GM19193 (cell line): ENCODE measurements around the gene NPLOC4.

Source experiments
- POLR2A ChIP-seq: IDR thresholded peaks from 4 replicates; pipeline ENCODE4 v1.6.1; 2011; ENCODE audit not compliant: insufficient read depth, insufficient read length; ENCODE audit errors: extremely low read depth

NPLOC4 gene

GRCh38 chr17:81519284-81520020 lies 117.5 kb downstream of the NPLOC4 start:
- TF ChIP-seq POLR2A, result no peak

DNA sequence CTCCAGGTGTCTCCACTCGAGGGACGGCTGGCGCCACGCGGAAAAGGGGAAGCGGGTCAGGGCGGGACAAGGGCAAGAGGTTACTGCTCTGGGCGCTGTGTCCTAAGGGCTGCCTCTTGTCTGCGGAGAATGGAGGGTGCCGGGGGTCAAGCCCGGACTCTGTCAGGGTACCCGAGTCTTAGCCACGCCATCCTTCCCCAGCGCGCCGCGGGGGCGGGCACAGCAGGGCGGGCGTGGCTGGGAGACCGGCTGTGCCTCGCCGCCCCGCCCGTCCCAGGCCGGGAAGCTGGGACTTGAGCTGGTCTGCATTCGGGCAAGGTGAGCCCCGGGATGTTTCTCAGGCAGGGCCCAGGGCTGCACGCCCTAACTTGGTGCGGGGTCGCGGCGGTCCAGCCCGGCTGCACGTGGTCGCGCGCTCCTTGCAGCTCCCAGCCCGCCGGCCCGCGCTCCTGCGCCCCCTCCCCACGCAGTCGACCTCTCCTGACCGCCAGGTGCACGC lies 118.1 kb downstream of the NPLOC4 start:
- TF ChIP-seq POLR2A, result peak; percentile 37

- no peak for TF ChIP-seq POLR2A
Measured at GRCh38 chr17:81518113-81518784, 118.7 kb downstream of the NPLOC4 start.

DNA sequence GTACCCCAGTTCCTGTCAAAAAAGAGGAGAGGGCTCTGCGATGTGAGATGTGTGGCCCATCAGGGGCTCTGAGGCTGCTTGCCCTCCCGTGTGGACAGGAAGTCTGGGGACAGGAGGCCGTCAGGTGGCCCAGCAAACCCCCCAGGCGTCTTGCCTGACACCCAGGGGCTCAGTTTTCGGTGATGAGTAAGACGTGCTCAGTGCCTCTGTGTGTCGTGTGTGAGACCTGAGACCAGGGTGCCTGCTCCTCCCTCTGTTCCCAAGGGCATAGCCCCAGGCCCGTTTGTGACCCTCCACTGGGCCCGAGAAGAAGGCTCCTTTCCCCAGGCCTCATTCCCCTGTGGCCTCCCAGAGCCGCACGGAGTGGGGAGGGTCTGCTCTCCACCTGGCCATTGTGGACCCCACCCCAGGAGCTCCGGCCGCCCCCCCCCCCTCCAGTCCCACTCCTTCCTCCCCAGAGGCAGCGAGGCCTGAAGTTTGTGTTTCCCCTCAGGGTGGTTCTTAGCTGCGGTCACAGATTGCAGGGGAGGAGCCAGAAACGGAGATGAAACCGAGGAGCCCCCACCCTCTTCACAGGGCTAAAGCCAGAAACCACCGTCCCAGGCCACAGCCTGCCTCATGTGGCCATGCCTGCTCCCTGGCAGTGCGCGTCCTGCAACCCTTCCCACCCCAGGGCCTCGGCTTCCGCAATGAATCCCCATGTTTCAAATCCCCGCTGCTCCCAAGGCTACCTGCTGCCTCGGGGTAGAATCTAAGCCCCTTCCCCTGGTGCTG lies 119.4 kb downstream of the NPLOC4 start:
- peak; percentile 62 for TF ChIP-seq POLR2A

GRCh38 chr17:81517009-81517338 lies 119.9 kb downstream of the NPLOC4 start:
- no peak for TF ChIP-seq POLR2A

- no peak for TF ChIP-seq POLR2A
Measured at GRCh38 chr17:81516439-81516838, 120.5 kb downstream of the NPLOC4 start.

- TF ChIP-seq POLR2A, result no peak
Measured at GRCh38 chr17:81515530-81516041, 121.3 kb downstream of the NPLOC4 start.

GRCh38 chr17:81514739-81515529 lies 122.0 kb downstream of the NPLOC4 start:
- peak; percentile 54 for TF ChIP-seq POLR2A

DNA sequence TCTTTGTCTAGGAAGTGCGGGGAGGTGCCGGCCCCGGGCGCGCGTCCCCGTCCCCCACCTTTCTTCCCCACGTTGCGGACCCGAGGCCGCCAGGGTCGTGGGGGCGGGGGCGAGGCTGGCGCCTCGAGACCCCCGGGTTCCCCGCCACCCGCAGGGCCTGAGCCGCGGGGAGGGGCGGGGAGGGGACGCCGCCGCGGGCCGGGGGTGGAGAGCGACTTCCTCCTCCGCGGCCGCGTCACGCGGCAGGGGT lies 122.5 kb downstream of the NPLOC4 start:
- TF ChIP-seq POLR2A, result peak; percentile 5

- no peak for TF ChIP-seq POLR2A
Measured at GRCh38 chr17:81513753-81514488, 123.0 kb downstream of the NPLOC4 start.

DNA sequence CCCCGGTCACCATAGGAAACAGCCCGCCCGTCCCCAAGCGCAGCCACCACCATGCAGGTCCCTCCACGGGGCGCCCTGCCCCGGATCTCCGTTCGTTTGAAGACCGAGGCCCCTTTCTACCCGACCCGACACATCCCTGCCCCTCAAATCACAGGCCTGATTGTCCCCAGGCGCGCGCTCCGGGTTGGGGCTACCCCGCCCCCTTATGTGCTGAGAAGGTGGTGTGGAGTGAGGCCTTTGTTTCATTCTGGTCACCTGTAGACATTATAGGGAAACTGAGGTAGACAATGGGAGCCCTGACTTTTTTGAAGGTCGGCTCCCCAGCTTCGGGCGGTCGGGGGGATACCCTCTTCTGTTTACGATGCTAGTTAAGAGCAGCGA lies 123.5 kb downstream of the NPLOC4 start:
- TF ChIP-seq POLR2A, result peak; percentile 76

DNA sequence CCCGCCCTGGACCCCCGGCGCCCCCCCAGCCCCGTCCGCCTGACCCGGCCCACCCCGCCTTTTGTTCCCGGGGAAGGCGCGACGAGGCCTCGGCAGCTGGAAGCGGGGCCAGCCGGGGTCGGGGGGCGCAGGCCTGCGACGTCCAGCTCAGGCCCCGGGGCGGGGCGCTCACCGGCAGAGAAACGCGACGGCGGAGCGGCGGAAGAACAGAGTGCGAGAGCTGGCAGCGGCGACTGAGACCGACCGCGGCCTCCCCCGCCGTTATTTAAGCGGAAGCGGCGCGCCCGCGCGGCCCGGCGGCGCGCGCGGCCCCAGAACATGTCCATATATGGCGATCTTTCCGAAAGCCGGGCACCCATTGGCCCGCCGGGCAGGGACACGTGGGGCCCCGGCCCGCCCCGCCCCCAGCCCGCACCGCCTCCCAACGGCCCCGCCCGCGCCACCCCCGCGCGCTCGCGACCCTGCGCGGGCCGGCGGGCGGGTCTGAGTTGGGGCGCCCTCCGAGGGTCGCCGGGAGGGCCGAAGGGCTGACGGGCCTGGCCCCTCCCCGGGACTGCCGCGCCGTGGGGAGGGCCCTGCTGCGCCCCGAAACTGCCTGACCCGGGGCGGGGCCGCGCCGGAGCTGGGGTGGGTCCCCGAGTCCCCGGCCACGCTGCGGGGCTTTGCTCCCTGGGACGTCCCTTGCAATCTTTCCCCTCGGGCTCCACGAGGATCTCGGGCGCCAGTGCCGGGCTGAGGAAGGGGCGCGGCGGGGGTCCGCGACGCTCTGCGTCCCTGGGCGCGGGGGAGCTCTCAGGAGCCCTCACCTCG lies 124.1 kb downstream of the NPLOC4 start, which contains the start of gene ACTG1:
TSS of gene ACTG1 (minus strand) at position 238 of the 810 bp plus-strand sequence. CDS start 445 bp downstream, outside the sequence.
- peak; percentile 99 for TF ChIP-seq POLR2A
